HEK293 (cell line): ENCODE measurements around the gene STAP2.

Experiments
- CTCF ChIA-PET: fragments of 350-600 bp; formaldehyde crosslinking; extraction: SDS; loops from one replicate; lab custom pipeline; 2021; ENCODE audit warnings: antibody characterized with exemption; lab: Yijun Ruan, JAX
- POLR2A ChIA-PET: fragments of 300-600 bp; formaldehyde crosslinking; extraction: SDS; loops from one replicate; lab custom pipeline; 2020; ENCODE audit warnings: antibody characterized with exemption, inconsistent platforms; lab: Yijun Ruan, JAX
- H3K27ac ChIP-seq: fragments of 200-500 bp; sonication (Bioruptor generic); 2 replicates; pipeline ENCODE4 v1.5.1; 2014; ENCODE audit warnings: low read depth, low read length, control low read depth, inconsistent platforms; ENCODE audit errors: extremely low read depth
- H3K36me3 ChIP-seq, 2 experiments: fragments of 200-500 bp in 1 of 2; sonication (Bioruptor generic) in 1 of 2; 1 replicate in 1 of 2; 2 replicates in 1 of 2; pipeline ENCODE4 v1.5.1; 2014 to 2017; ENCODE audit warnings: inconsistent platforms in 2 of 2, low read length in 2 of 2; ENCODE audit not compliant: control insufficient read depth in 2 of 2, insufficient read depth in 1 of 2
- H3K4me1 ChIP-seq: fragments of 200-500 bp; sonication (Bioruptor generic); 2 replicates; pipeline ENCODE4 v1.5.1; 2014; ENCODE audit warnings: mild to moderate bottlenecking, low read length, inconsistent platforms; ENCODE audit not compliant: control insufficient read depth, insufficient read depth
- H3K4me3 ChIP-seq: 2 replicates; pipeline ENCODE4 v1.5.1; 2011; ENCODE audit warnings: low read depth, mild to moderate bottlenecking, control low read depth, low read length, moderate library complexity
- H3K9me3 ChIP-seq: fragments of 200-500 bp; sonication (Bioruptor generic); 2 replicates; pipeline ENCODE4 v1.5.1; 2014; ENCODE audit warnings: low read depth, low read length, inconsistent platforms; ENCODE audit not compliant: control insufficient read depth, insufficient read depth
- ELK4 ChIP-seq: IDR thresholded peaks from 2 replicates; pipeline ENCODE4 v1.6.1; 2011; ENCODE audit warnings: mild to moderate bottlenecking, low read depth, low read length, borderline replicate concordance
- GLI2 ChIP-seq: fragments of 450-650 bp; formaldehyde crosslinking; IDR thresholded peaks from 2 replicates; pipeline ENCODE4; 2017; ENCODE audit warnings: missing biosample characterization, missing genetic modification characterization, low read depth, borderline replicate concordance
- GLIS2 ChIP-seq: fragments of 450-650 bp; formaldehyde crosslinking; IDR thresholded peaks from 2 replicates; pipeline ENCODE4 v1.5.1; 2016; ENCODE audit warnings: missing biosample characterization, missing genetic modification characterization
- OVOL3 ChIP-seq: fragments of 450-650 bp; formaldehyde crosslinking; IDR thresholded peaks from 2 replicates; pipeline ENCODE4 v1.5.1; 2016; ENCODE audit warnings: missing biosample characterization, missing genetic modification characterization
- ZBTB49 ChIP-seq: fragments of 450-650 bp; formaldehyde crosslinking; IDR thresholded peaks from 2 replicates; pipeline ENCODE4 v1.5.1; 2016; ENCODE audit warnings: missing biosample characterization, missing genetic modification characterization, low read depth
- ZBTB6 ChIP-seq: fragments of 450-650 bp; formaldehyde crosslinking; IDR thresholded peaks from 2 replicates; pipeline ENCODE4 v1.5.1; 2017; ENCODE audit warnings: missing biosample characterization, missing genetic modification characterization
- ZBTB7A ChIP-seq: fragments of 450-650 bp; formaldehyde crosslinking; IDR thresholded peaks from 2 replicates; pipeline ENCODE4 v1.5.1; 2016; ENCODE audit warnings: low read depth, missing biosample characterization, missing genetic modification characterization
- ZBTB8A ChIP-seq: fragments of 450-650 bp; formaldehyde crosslinking; IDR thresholded peaks from 2 replicates; pipeline ENCODE4 v1.5.1; 2016; ENCODE audit warnings: missing biosample characterization, missing genetic modification characterization
- ZFHX2 ChIP-seq: fragments of 450-650 bp; formaldehyde crosslinking; conservative IDR thresholded peaks from 2 replicates; pipeline ENCODE4 v1.5.1; 2016; ENCODE audit warnings: missing biosample characterization, missing genetic modification characterization
- ZIC2 ChIP-seq: fragments of 450-650 bp; formaldehyde crosslinking; IDR thresholded peaks from 2 replicates; pipeline ENCODE4 v1.5.1; 2016; ENCODE audit warnings: missing biosample characterization, missing genetic modification characterization
- ZNF169 ChIP-seq: fragments of 450-650 bp; formaldehyde crosslinking; IDR thresholded peaks from 2 replicates; pipeline ENCODE4 v1.5.1; 2016; ENCODE audit warnings: missing biosample characterization, missing genetic modification characterization
- ZNF2 ChIP-seq: fragments of 450-650 bp; formaldehyde crosslinking; IDR thresholded peaks from 2 replicates; pipeline ENCODE4 v1.5.1; 2016; ENCODE audit warnings: missing biosample characterization, missing genetic modification characterization
- ZNF214 ChIP-seq: fragments of 450-650 bp; formaldehyde crosslinking; IDR thresholded peaks from 2 replicates; pipeline ENCODE4 v1.5.1; 2017; ENCODE audit warnings: missing biosample characterization, mild to moderate bottlenecking, missing genetic modification characterization, borderline replicate concordance
- ZNF302 ChIP-seq: fragments of 450-650 bp; formaldehyde crosslinking; IDR thresholded peaks from 2 replicates; pipeline ENCODE4 v1.5.1; 2016; ENCODE audit warnings: missing biosample characterization, missing genetic modification characterization, low read depth
- ZNF335 ChIP-seq: fragments of 450-650 bp; formaldehyde crosslinking; conservative IDR thresholded peaks from 2 replicates; pipeline ENCODE4 v1.5.1; 2016; ENCODE audit warnings: missing biosample characterization, missing genetic modification characterization
- ZNF433 ChIP-seq: fragments of 450-650 bp; formaldehyde crosslinking; IDR thresholded peaks from 2 replicates; pipeline ENCODE4 v1.5.1; 2016; ENCODE audit warnings: missing biosample characterization, missing genetic modification characterization, low read depth
- ZNF501 ChIP-seq: fragments of 450-650 bp; formaldehyde crosslinking; IDR thresholded peaks from 2 replicates; pipeline ENCODE4 v1.5.1; 2016; ENCODE audit warnings: missing biosample characterization, missing genetic modification characterization
- ZNF521 ChIP-seq: fragments of 450-650 bp; formaldehyde crosslinking; IDR thresholded peaks from 2 replicates; pipeline ENCODE4 v1.5.1; 2017; ENCODE audit warnings: missing biosample characterization, mild to moderate bottlenecking, missing genetic modification characterization
- ZNF549 ChIP-seq: fragments of 450-650 bp; IDR thresholded peaks from 2 replicates; pipeline ENCODE4 v1.5.1; 2018; ENCODE audit warnings: missing biosample characterization, missing genetic modification characterization, mild to moderate bottlenecking, inconsistent platforms, moderate library complexity
- ZNF792 ChIP-seq: fragments of 450-650 bp; formaldehyde crosslinking; IDR thresholded peaks from 2 replicates; pipeline ENCODE4 v1.5.1; 2016; ENCODE audit warnings: missing biosample characterization, missing genetic modification characterization
- ZSCAN5A ChIP-seq: fragments of 450-650 bp; formaldehyde crosslinking; IDR thresholded peaks from 2 replicates; pipeline ENCODE4 v1.5.1; 2016; ENCODE audit warnings: missing biosample characterization, missing genetic modification characterization

Gene STAP2

GRCh38 chr19:4366666-4367335 lies 28.2 kb upstream of the STAP2 start:
- ChIA-PET CTCF (interaction anchor here (0.7 to 4.7 kb wide), 4 partner anchors 8 to 99 kb away, joined by 4 to 19 read pairs (median 11); partner anchors contain the start of gene SH3GL1), POLR2A (interaction anchor here (1.1 kb wide), 1 partner anchor 36 kb away, joined by 3 read pairs; the partner anchor contains the start of gene CHAF1A)
- H3K4me1 ChIP-seq: 0 out of 2 replicates have a peak, but pooled peaks cover 5% of the 10 kb centered on the region
- H3K36me3 ChIP-seq: peaks cover 9 to 57% of the 10 kb centered on the region in 2 experiments; a peak in 2 of 3 replicates
- H3K27ac ChIP-seq: no peak overlapping the region
- no peak overlapping the region for H3K4me3 ChIP-seq
- TF ChIP-seq ZBTB8A (tag by site-specific recombination): no peak
- no peak for TF ChIP-seq ZNF792 (tag by site-specific recombination)
- TF ChIP-seq ZBTB49 (tag by site-specific recombination): no peak
- TF ChIP-seq ZFHX2 (tag by site-specific recombination): no peak
- H3K9me3 ChIP-seq: no peaks in the 10 kb centered on the region

GRCh38 chr19:4365791-4366665 lies 27.4 kb upstream of the STAP2 start:
- H3K4me3 ChIP-seq: no peak overlapping the region
- CTCF ChIA-PET: interaction anchor here (0.7 to 4.7 kb wide), 6 partner anchors 9 to 99 kb away, joined by 4 to 19 read pairs (median 8); partner anchors contain the start of gene SH3GL1
- peaks cover 9 to 64% of the 10 kb centered on the region in 2 experiments; a peak in 2 of 3 replicates for H3K36me3 ChIP-seq
- H3K4me1 ChIP-seq: 0 out of 2 replicates have a peak, but pooled peaks cover 5% of the 10 kb centered on the region
- POLR2A ChIA-PET: interaction anchor here (1.1 to 3.6 kb wide), 2 partner anchors 10 to 36 kb away, joined by 3 to 15 read pairs; partner anchors contain the start of gene CHAF1A
- no peaks in the 10 kb centered on the region for H3K9me3 ChIP-seq
- no peak overlapping the region for H3K27ac ChIP-seq
- TF ChIP-seq ZNF302 (tag by site-specific recombination) (no peak), ZNF335 (tag by site-specific recombination) (no peak), ZNF2 (no peak), ZNF214 (no peak), ZNF501 (tag by site-specific recombination) (no peak), ZNF521 (tag by site-specific recombination) (no peak), ZBTB7A (no peak), ZIC2 (tag by site-specific recombination) (peak; percentile 19; the same call in 1 of the 2 replicates), ZBTB6 (tag by site-specific recombination) (no peak), GLIS2 (tag by site-specific recombination) (peak; percentile 29; the same call in 1 of the 2 replicates), ZNF433 (tag by site-specific recombination) (no peak), ZNF169 (no peak), ZSCAN5A (tag by site-specific recombination) (no peak), GLI2 (tag by site-specific recombination) (no peak), ZBTB8A (tag by site-specific recombination) (no peak), ZNF549 (tag by site-specific recombination) (no peak), ELK4 (no peak), OVOL3 (tag by site-specific recombination) (no peak)
